Erythroblast (primary cell): ENCODE data around the gene HAUS7.

ENCODE experiments used
- DNase-seq, 2 experiments: peaks; one replicate each; lab custom pipeline; 2025; lab: John Stamatoyannopoulos, UW
- GATA1 ChIP-seq: IDR thresholded peaks from 2 replicates; pipeline ENCODE4 v1.6.1; 2011; ENCODE audit warnings: low read depth, mild to moderate bottlenecking, control low read depth, low read length, moderate library complexity
- POLR2A ChIP-seq: IDR thresholded peaks from 2 replicates; pipeline ENCODE4 v1.6.1; 2011; ENCODE audit warnings: mild to moderate bottlenecking, low read length

HAUS7 gene

GRCh38 chrX:153476666-153477363, 6.4 kb upstream of the HAUS7 start:
- no peak for TF ChIP-seq POLR2A
- TF ChIP-seq GATA1, result no peak
- DNase-seq, result no peak

GRCh38 chrX:153475751-153476281, 5.4 kb upstream of the HAUS7 start:
- DNase-seq, result no peak
- TF ChIP-seq POLR2A (no peak), GATA1 (no peak)

GRCh38 chrX:153475271-153475670, 4.9 kb upstream of the HAUS7 start:
- no peak for DNase-seq
- TF ChIP-seq POLR2A (no peak), GATA1 (no peak)

- TF ChIP-seq POLR2A, result no peak
- no peak for TF ChIP-seq GATA1
- DNase-seq, result peak; percentile 23 to 27
Observed at GRCh38 chrX:153474718-153475117, 4.3 kb upstream of the HAUS7 start.

- TF ChIP-seq POLR2A (no peak), GATA1 (no peak)
- DNase-seq, result no peak
Observed at GRCh38 chrX:153474266-153474665, 3.9 kb upstream of the HAUS7 start.

- DNase-seq, result no peak
Observed at GRCh38 chrX:153473126-153473525, 2.8 kb upstream of the HAUS7 start.

GRCh38 chrX:153471663-153472280, 1.4 kb upstream of the HAUS7 start:
- DNase-seq, result no peak
- TF ChIP-seq GATA1, result no peak
- no peak for TF ChIP-seq POLR2A

More at GRCh38 chrX:153473126-153473525, 2.8 kb upstream of the HAUS7 start:
- no peak for TF ChIP-seq GATA1
- TF ChIP-seq POLR2A, result no peak

GRCh38 chrX:153469811-153470410, 465 bp downstream of the HAUS7 start:
- no peak for TF ChIP-seq GATA1
- no peak for TF ChIP-seq POLR2A
- DNase-seq, result peak; percentile 68 to 80

GRCh38 chrX:153468008-153468580, 2.3 kb downstream of the HAUS7 start:
- no peak for TF ChIP-seq POLR2A
- no peak for TF ChIP-seq GATA1
- no peak for DNase-seq

- DNase-seq, result no peak
- no peak for TF ChIP-seq POLR2A
- TF ChIP-seq GATA1, result no peak
Observed at GRCh38 chrX:153465691-153466380, 4.5 kb downstream of the HAUS7 start.

- TF ChIP-seq POLR2A, result no peak
- no peak for TF ChIP-seq GATA1
- DNase-seq, result no peak
Observed at GRCh38 chrX:153464116-153464515, 6.3 kb downstream of the HAUS7 start.

GRCh38 chrX:153463556-153463955, 6.8 kb downstream of the HAUS7 start:
- no peak for TF ChIP-seq GATA1
- TF ChIP-seq POLR2A, result no peak
- DNase-seq, result no peak

- no peak for DNase-seq
- TF ChIP-seq POLR2A (no peak), GATA1 (no peak)
Observed at GRCh38 chrX:153463031-153463430, 7.3 kb downstream of the HAUS7 start.
